ENCODE measurements around the gene KLK6.
A peak's percentile ranks its signal among the peaks of the same experiment; 100 is the strongest.

KLK6 gene

DNA sequence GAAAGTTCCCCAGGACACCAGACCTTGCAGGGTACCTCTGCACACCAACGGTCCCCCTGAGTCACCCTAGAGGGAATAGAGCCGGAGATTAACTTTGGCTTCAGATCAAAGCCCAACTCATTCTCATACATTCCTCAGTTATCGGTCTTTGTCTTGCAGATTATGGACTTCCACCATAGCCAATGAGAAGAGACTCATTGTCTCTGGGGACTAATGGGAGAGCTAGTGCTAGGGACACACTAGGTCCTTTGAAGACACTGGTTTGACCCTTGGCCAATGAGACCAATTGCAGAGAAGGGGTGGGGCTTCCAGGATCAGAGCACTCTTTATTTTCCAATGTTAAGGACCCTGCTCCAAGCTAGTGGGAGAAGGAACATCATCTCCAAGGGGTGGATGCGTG, 8.2 kb upstream of the KLK6 start:
- Histone ChIP-seq H2AK5ac (ENCODE audit: low read length) (no peak overlapping the region), H3K23ac (ENCODE audit: low read length) (no peak overlapping the region), H3K4me2 (ENCODE audit: low read length) (no peak overlapping the region), H3K9me3 (ENCODE audit: insufficient read depth, low read depth, low read length) (peaks cover 2% of the 10 kb centered on the region), H3K4me1 (ENCODE audit: control insufficient read depth in 1 of 2, insufficient read depth in 2 of 2, low read length in 2 of 2) (peaks cover 14 to 21% of the 10 kb centered on the region in 2 experiments), H3K79me1 (ENCODE audit: low read length) (peaks cover 8% of the 10 kb centered on the region), H3K27me3 (ENCODE audit: insufficient read depth, low read length) (no peaks in the 10 kb centered on the region), H2BK12ac (ENCODE audit: low read length) (peak overlapping the region; percentile 59), H3K18ac (ENCODE audit: low read length) (no peak overlapping the region), H3K79me2 (ENCODE audit: control insufficient read depth, insufficient read depth, low read length, poor library complexity) (no peaks in the 10 kb centered on the region), H2BK5ac (ENCODE audit: low read depth, low read length, poor library complexity) (no peak overlapping the region), H3K4me3 (ENCODE audit: low read depth, low read length) (no peak overlapping the region), H3K9ac (ENCODE audit: low read length) (no peak overlapping the region), H3K36me3 (ENCODE audit: control insufficient read depth in 1 of 2, insufficient read depth in 2 of 2, low read length in 2 of 2) (no peaks in the 10 kb centered on the region), H3K27ac (ENCODE audit: low read depth, low read length) (no peak overlapping the region), H4K91ac (ENCODE audit: low read depth, low read length) (no peak overlapping the region), H4K8ac (ENCODE audit: low read depth, low read length) (no peak overlapping the region), H3K4ac (ENCODE audit: low read depth, low read length) (no peak overlapping the region), H2BK120ac (ENCODE audit: insufficient read depth, low read length, poor library complexity) (no peak overlapping the region), H3K14ac (ENCODE audit: low read length) (no peak overlapping the region), H4K12ac (ENCODE audit: low read depth, low read length) (no peak overlapping the region), H2AFZ (ENCODE audit: insufficient read depth, low read length, poor library complexity) (no peak overlapping the region)
- WGBS (ENCODE audit: extremely low coverage, insufficient coverage, insufficient read length): no CpG with 5 or more reads among the region's 4 CpGs
- no peak for DNase-seq

DNA sequence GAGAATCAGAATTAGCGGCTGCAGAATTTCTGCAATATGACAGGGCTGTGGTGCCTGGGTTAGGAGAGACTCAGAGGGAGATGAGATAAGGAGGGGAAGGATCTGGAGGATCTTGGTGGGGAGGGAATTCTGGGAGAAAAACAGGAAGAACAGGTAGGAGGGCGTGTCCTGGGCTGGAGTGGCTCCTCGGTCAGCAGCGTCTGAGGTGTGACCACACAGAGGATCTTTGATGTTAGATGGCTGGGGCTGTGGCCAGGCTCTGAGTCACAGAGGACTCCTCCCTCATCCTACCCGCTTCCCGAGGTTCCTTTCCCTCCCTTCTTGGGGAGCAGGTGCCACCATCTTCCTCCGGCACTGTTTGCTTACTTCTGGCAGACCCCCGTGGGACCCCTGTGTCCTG, 6.4 kb upstream of the KLK6 start:
- H2AK5ac ChIP-seq (ENCODE audit: low read length): peak overlapping the region; percentile 18
- H3K27ac ChIP-seq (ENCODE audit: low read depth, low read length): peak overlapping the region; percentile 58
- peaks cover 12% of the 10 kb centered on the region for H3K79me1 ChIP-seq (ENCODE audit: low read length)
- peaks cover 14 to 19% of the 10 kb centered on the region in 2 experiments for H3K4me1 ChIP-seq (ENCODE audit: control insufficient read depth in 1 of 2, insufficient read depth in 2 of 2, low read length in 2 of 2)
- H3K18ac ChIP-seq (ENCODE audit: low read length): no peak overlapping the region
- peaks cover 2% of the 10 kb centered on the region for H3K9me3 ChIP-seq (ENCODE audit: insufficient read depth, low read depth, low read length)
- WGBS (ENCODE audit: extremely low coverage, insufficient coverage, insufficient read length): no CpG with 5 or more reads among the region's 8 CpGs
- H2BK120ac ChIP-seq (ENCODE audit: insufficient read depth, low read length, poor library complexity): peak overlapping the region; percentile 26
- no peak for DNase-seq
- H3K27me3 ChIP-seq (ENCODE audit: insufficient read depth, low read length): no peaks in the 10 kb centered on the region
- H4K12ac ChIP-seq (ENCODE audit: low read depth, low read length): no peak overlapping the region
- H3K36me3 ChIP-seq (ENCODE audit: control insufficient read depth in 1 of 2, insufficient read depth in 2 of 2, low read length in 2 of 2): no peaks in the 10 kb centered on the region
- peak overlapping the region; percentile 24 for H3K14ac ChIP-seq (ENCODE audit: low read length)
- H3K4me2 ChIP-seq (ENCODE audit: low read length): no peak overlapping the region
- H2BK12ac ChIP-seq (ENCODE audit: low read length): peak overlapping the region; percentile 83
- H3K79me2 ChIP-seq (ENCODE audit: control insufficient read depth, insufficient read depth, low read length, poor library complexity): no peaks in the 10 kb centered on the region
- H3K4me3 ChIP-seq (ENCODE audit: low read depth, low read length): no peak overlapping the region
- H2BK5ac ChIP-seq (ENCODE audit: low read depth, low read length, poor library complexity): peak overlapping the region; percentile 36
- H2AFZ ChIP-seq (ENCODE audit: insufficient read depth, low read length, poor library complexity): peak overlapping the region; percentile 3
- peak overlapping the region; percentile 38 for H4K91ac ChIP-seq (ENCODE audit: low read depth, low read length)
- H4K8ac ChIP-seq (ENCODE audit: low read depth, low read length): peak overlapping the region; percentile 70
- H3K4ac ChIP-seq (ENCODE audit: low read depth, low read length): peak overlapping the region; percentile 6
- no peak overlapping the region for H3K9ac ChIP-seq (ENCODE audit: low read length)
- H3K23ac ChIP-seq (ENCODE audit: low read length): no peak overlapping the region

GRCh38 chr19:50974702-50975556, 5.5 kb upstream of the KLK6 start:
- Histone ChIP-seq H3K27ac (ENCODE audit: low read depth, low read length) (peak overlapping the region; percentile 72), H4K91ac (ENCODE audit: low read depth, low read length) (peak overlapping the region; percentile 38), H2AK5ac (ENCODE audit: low read length) (no peak overlapping the region), H3K4me2 (ENCODE audit: low read length) (no peak overlapping the region), H2AFZ (ENCODE audit: insufficient read depth, low read length, poor library complexity) (no peak overlapping the region), H2BK5ac (ENCODE audit: low read depth, low read length, poor library complexity) (no peak overlapping the region), H2BK12ac (ENCODE audit: low read length) (no peak overlapping the region), H4K8ac (ENCODE audit: low read depth, low read length) (no peak overlapping the region), H3K79me2 (ENCODE audit: control insufficient read depth, insufficient read depth, low read length, poor library complexity) (no peaks in the 10 kb centered on the region), H3K14ac (ENCODE audit: low read length) (no peak overlapping the region), H3K4me1 (ENCODE audit: control insufficient read depth in 1 of 2, insufficient read depth in 2 of 2, low read length in 2 of 2) (peaks cover 12 to 16% of the 10 kb centered on the region in 2 experiments), H3K9me3 (ENCODE audit: insufficient read depth, low read depth, low read length) (peaks cover 2% of the 10 kb centered on the region), H3K9ac (ENCODE audit: low read length) (no peak overlapping the region), H3K18ac (ENCODE audit: low read length) (no peak overlapping the region), H4K12ac (ENCODE audit: low read depth, low read length) (no peak overlapping the region), H3K79me1 (ENCODE audit: low read length) (peaks cover 8% of the 10 kb centered on the region), H2BK120ac (ENCODE audit: insufficient read depth, low read length, poor library complexity) (no peak overlapping the region), H3K36me3 (ENCODE audit: control insufficient read depth in 1 of 2, insufficient read depth in 2 of 2, low read length in 2 of 2) (no peaks in the 10 kb centered on the region), H3K27me3 (ENCODE audit: insufficient read depth, low read length) (no peaks in the 10 kb centered on the region), H3K23ac (ENCODE audit: low read length) (no peak overlapping the region), H3K4ac (ENCODE audit: low read depth, low read length) (no peak overlapping the region), H3K4me3 (ENCODE audit: low read depth, low read length) (no peak overlapping the region)
- DNase-seq: no peak
- no CpG with 5 or more reads among the region's 9 CpGs for WGBS (ENCODE audit: extremely low coverage, insufficient coverage, insufficient read length)

DNA sequence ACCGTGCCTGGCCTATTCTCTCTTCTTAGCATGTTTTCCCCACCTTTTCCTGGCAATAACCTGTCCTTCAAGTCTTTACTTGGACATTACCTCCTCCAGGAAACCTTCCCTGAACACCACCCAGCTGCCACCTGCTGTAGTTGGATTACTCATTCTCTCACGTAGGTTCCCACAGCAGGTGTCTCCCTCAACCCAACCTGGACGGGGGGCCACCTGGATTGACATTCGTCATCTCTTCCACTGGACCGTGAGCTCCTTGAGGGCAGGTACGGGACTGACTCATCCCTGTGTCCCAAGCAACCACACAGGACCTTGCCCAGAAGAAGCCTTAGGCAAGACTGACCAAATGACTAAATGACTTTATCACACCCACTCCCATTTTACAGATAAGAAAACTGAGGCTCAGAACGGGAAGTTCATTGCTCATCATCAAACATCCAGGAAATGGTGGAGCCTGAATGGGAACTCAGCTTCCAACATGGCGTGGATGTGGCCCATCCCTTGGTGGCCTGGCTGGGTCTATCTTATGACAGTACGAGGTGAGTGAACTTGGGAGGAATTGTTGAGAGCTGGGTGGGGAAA, 3.5 kb upstream of the KLK6 start:
- H3K79me1 ChIP-seq (ENCODE audit: low read length): peaks cover 25% of the 10 kb centered on the region
- H3K18ac ChIP-seq (ENCODE audit: low read length): no peak overlapping the region
- peak overlapping the region; percentile 76 for H2AK5ac ChIP-seq (ENCODE audit: low read length)
- no peak for DNase-seq
- H3K79me2 ChIP-seq (ENCODE audit: control insufficient read depth, insufficient read depth, low read length, poor library complexity): peaks cover 4% of the 10 kb centered on the region
- no peak overlapping the region for H3K4ac ChIP-seq (ENCODE audit: low read depth, low read length)
- no peaks in the 10 kb centered on the region for H3K27me3 ChIP-seq (ENCODE audit: insufficient read depth, low read length)
- no peak overlapping the region for H3K4me3 ChIP-seq (ENCODE audit: low read depth, low read length)
- no peak overlapping the region for H3K23ac ChIP-seq (ENCODE audit: low read length)
- WGBS (ENCODE audit: extremely low coverage, insufficient coverage, insufficient read length): no CpG with 5 or more reads among the region's 9 CpGs
- H3K4me2 ChIP-seq (ENCODE audit: low read length): no peak overlapping the region
- H2BK12ac ChIP-seq (ENCODE audit: low read length): peak overlapping the region; percentile 89
- no peak overlapping the region for H4K8ac ChIP-seq (ENCODE audit: low read depth, low read length)
- peaks cover 25 to 27% of the 10 kb centered on the region in 2 experiments for H3K4me1 ChIP-seq (ENCODE audit: control insufficient read depth in 1 of 2, insufficient read depth in 2 of 2, low read length in 2 of 2)
- no peak overlapping the region for H4K12ac ChIP-seq (ENCODE audit: low read depth, low read length)
- H3K9ac ChIP-seq (ENCODE audit: low read length): no peak overlapping the region
- H3K36me3 ChIP-seq (ENCODE audit: control insufficient read depth in 1 of 2, insufficient read depth in 2 of 2, low read length in 2 of 2): no peaks in the 10 kb centered on the region
- H2AFZ ChIP-seq (ENCODE audit: insufficient read depth, low read length, poor library complexity): no peak overlapping the region
- H2BK120ac ChIP-seq (ENCODE audit: insufficient read depth, low read length, poor library complexity): peak overlapping the region; percentile 2
- peaks cover 2% of the 10 kb centered on the region for H3K9me3 ChIP-seq (ENCODE audit: insufficient read depth, low read depth, low read length)
- H2BK5ac ChIP-seq (ENCODE audit: low read depth, low read length, poor library complexity): no peak overlapping the region
- peak overlapping the region; percentile 70 for H4K91ac ChIP-seq (ENCODE audit: low read depth, low read length)
- H3K14ac ChIP-seq (ENCODE audit: low read length): peak overlapping the region; percentile 44
- no peak overlapping the region for H3K27ac ChIP-seq (ENCODE audit: low read depth, low read length)

Measured in trophoblast cell (in vitro differentiated cells and primary cell).